ENCODE data around the gene NR6A1. TPM values are rescaled to one million over a fixed set of nuclear protein-coding genes. Genes with fewer than 3 reads are reported as not detected.

Gene NR6A1
- total RNA-seq, 1 experiment from 2014 or later: 0.77 TPM

- Histone ChIP-seq H3K4me2 (ENCODE audit: low read length) (no peak overlapping the region), H3K27ac (ENCODE audit: low read length) (no peak overlapping the region), H3K4me1 (ENCODE audit: insufficient read depth, low read length) (no peaks in the 10 kb centered on the region), H2AFZ (ENCODE audit: low read length) (no peak overlapping the region), H4K20me1 (ENCODE audit: low read length) (no peaks in the 10 kb centered on the region), H3K9me2 (replicated peaks; ENCODE audit: low read length) (no peaks in the 10 kb centered on the region), H3K79me2 (ENCODE audit: low read length) (no peaks in the 10 kb centered on the region), H3K27me3 (ENCODE audit: low read length) (no peaks in the 10 kb centered on the region), H3K4me3 (ENCODE audit: low read length) (no peak overlapping the region), H3K9ac (ENCODE audit: low read length) (no peak overlapping the region), H3K9me3 (ENCODE audit: low read length) (no peaks in the 10 kb centered on the region), H3F3A (ENCODE audit: low read length, unreplicated experiment) (no peaks in the 10 kb centered on the region), H3K36me3 (ENCODE audit: low read depth, low read length) (no peaks in the 10 kb centered on the region)
- no peak for DNase-seq
- intact Hi-C loops (cut with micrococcal nuclease): no loop called here
- ChIA-PET POLR2A (ENCODE audit: unreplicated experiment) (no interaction called here), CTCF (no interaction called here)
- no peak for TF ChIP-seq EZH2 (IDR thresholded peaks at IDR 0.05; ENCODE audit: low read length, unreplicated experiment)
- TF ChIP-seq, protein P1, sequence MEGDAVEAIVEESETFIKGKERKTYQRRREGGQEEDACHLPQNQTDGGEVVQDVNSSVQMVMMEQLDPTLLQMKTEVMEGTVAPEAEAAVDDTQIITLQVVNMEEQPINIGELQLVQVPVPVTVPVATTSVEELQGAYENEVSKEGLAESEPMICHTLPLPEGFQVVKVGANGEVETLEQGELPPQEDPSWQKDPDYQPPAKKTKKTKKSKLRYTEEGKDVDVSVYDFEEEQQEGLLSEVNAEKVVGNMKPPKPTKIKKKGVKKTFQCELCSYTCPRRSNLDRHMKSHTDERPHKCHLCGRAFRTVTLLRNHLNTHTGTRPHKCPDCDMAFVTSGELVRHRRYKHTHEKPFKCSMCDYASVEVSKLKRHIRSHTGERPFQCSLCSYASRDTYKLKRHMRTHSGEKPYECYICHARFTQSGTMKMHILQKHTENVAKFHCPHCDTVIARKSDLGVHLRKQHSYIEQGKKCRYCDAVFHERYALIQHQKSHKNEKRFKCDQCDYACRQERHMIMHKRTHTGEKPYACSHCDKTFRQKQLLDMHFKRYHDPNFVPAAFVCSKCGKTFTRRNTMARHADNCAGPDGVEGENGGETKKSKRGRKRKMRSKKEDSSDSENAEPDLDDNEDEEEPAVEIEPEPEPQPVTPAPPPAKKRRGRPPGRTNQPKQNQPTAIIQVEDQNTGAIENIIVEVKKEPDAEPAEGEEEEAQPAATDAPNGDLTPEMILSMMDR (conservative IDR thresholded peaks at IDR 0.05; ENCODE audit: low read depth, low read length): no peak
- TF ChIP-seq EZH2phosphoT487 (IDR thresholded peaks at IDR 0.05; ENCODE audit: borderline replicate concordance, low read length): no peak
- no peak for ATAC-seq
- BruUV-seq (replicated peaks): no TSS peak
These were observed 259.0 kb downstream of the NR6A1 start for GRCh38 chr9:124511891-124512805.

- Histone ChIP-seq H3K9me3 (ENCODE audit: low read length) (no peaks in the 10 kb centered on the region), H3K4me3 (ENCODE audit: low read length) (no peak overlapping the region), H4K20me1 (ENCODE audit: low read length) (no peaks in the 10 kb centered on the region), H3F3A (ENCODE audit: low read length, unreplicated experiment) (no peaks in the 10 kb centered on the region), H3K27ac (ENCODE audit: low read length) (no peak overlapping the region), H3K4me1 (ENCODE audit: insufficient read depth, low read length) (no peaks in the 10 kb centered on the region), H3K9ac (ENCODE audit: low read length) (no peak overlapping the region), H3K79me2 (ENCODE audit: low read length) (no peaks in the 10 kb centered on the region), H3K4me2 (ENCODE audit: low read length) (no peak overlapping the region), H2AFZ (ENCODE audit: low read length) (no peak overlapping the region), H3K36me3 (ENCODE audit: low read depth, low read length) (no peaks in the 10 kb centered on the region), H3K27me3 (ENCODE audit: low read length) (no peaks in the 10 kb centered on the region), H3K9me2 (replicated peaks; ENCODE audit: low read length) (no peaks in the 10 kb centered on the region)
- DNase-seq: no peak
- ChIA-PET CTCF (interaction anchor here (0.8 kb wide), 1 partner anchor 25 kb away, joined by 11 read pairs; no protein-coding TSS in a partner anchor), POLR2A (ENCODE audit: unreplicated experiment) (no interaction called here)
- intact Hi-C loops (cut with micrococcal nuclease): no loop called here
- no peak for ATAC-seq
- no TSS peak for BruUV-seq (replicated peaks)
- TF ChIP-seq EZH2 (IDR thresholded peaks at IDR 0.05; ENCODE audit: low read length, unreplicated experiment): no peak
- TF ChIP-seq, protein P1 (conservative IDR thresholded peaks at IDR 0.05; ENCODE audit: low read depth, low read length): no peak
- no peak for TF ChIP-seq EZH2phosphoT487 (IDR thresholded peaks at IDR 0.05; ENCODE audit: borderline replicate concordance, low read length)
These were observed 259.7 kb downstream of the NR6A1 start for GRCh38 chr9:124511426-124511840.
